DMS153 treated with DMSO at 0.1 percent for 48 hours (cell line): ENCODE measurements around the gene ZCCHC14.
A peak's percentile ranks its signal among the peaks of the same experiment; 100 is the strongest.
"Not testable (repeated sequence)": the region's sequence is repeated elsewhere in the genome, so short reads cannot be mapped to it uniquely, and the experiment has no call there.

ENCODE experiments used
- DNase-seq: peaks from one replicate; lab custom pipeline; 2025; ENCODE audit not compliant: unreplicated experiment; lab: John Stamatoyannopoulos, UW

ZCCHC14 gene

GRCh38 chr16:87482266-87482665, 10.6 kb downstream of the ZCCHC14 start:
- DNase-seq, result no peak

GRCh38 chr16:87481711-87482110, 11.1 kb downstream of the ZCCHC14 start:
- not testable (repeated sequence) for DNase-seq

GRCh38 chr16:87477209-87477981, 15.4 kb downstream of the ZCCHC14 start:
- not testable (repeated sequence) for DNase-seq

GRCh38 chr16:87474566-87474996, 18.2 kb downstream of the ZCCHC14 start:
- no peak for DNase-seq

- no peak for DNase-seq
Measured at GRCh38 chr16:87474017-87474416, 18.8 kb downstream of the ZCCHC14 start.

- DNase-seq, result no peak
Measured at GRCh38 chr16:87472935-87473334, 19.9 kb downstream of the ZCCHC14 start.

- no peak for DNase-seq
Measured at GRCh38 chr16:87472142-87472778, 20.6 kb downstream of the ZCCHC14 start.

GRCh38 chr16:87471278-87472141, 21.3 kb downstream of the ZCCHC14 start:
- DNase-seq, result no peak

- no peak for DNase-seq
Measured at GRCh38 chr16:87470332-87470731, 22.5 kb downstream of the ZCCHC14 start.

- no peak for DNase-seq
Measured at GRCh38 chr16:87469169-87469568, 23.7 kb downstream of the ZCCHC14 start.

GRCh38 chr16:87468550-87468949, 24.3 kb downstream of the ZCCHC14 start:
- DNase-seq, result no peak

GRCh38 chr16:87466975-87467501, 25.8 kb downstream of the ZCCHC14 start:
- DNase-seq, result no peak

- DNase-seq, result no peak
Measured at GRCh38 chr16:87465879-87466278, 26.9 kb downstream of the ZCCHC14 start.

- no peak for DNase-seq
Measured at GRCh38 chr16:87465306-87465705, 27.5 kb downstream of the ZCCHC14 start.

- DNase-seq, result no peak
Measured at GRCh38 chr16:87464691-87465300, 28.0 kb downstream of the ZCCHC14 start.

GRCh38 chr16:87463722-87464690, 28.8 kb downstream of the ZCCHC14 start:
- no peak for DNase-seq

GRCh38 chr16:87461466-87461991, 31.3 kb downstream of the ZCCHC14 start:
- DNase-seq, result peak; percentile 95

- DNase-seq, result no peak
Measured at GRCh38 chr16:87460936-87461335, 31.9 kb downstream of the ZCCHC14 start.

- no peak for DNase-seq
Measured at GRCh38 chr16:87459833-87460232, 33.0 kb downstream of the ZCCHC14 start.
